Common myeloid progenitor, CD34-positive (primary cell): ENCODE measurements around the gene NAB1.

Experiments used
- CTCF ChIA-PET: fragments of 350-600 bp; sonication (Branson Sonifier 250); formaldehyde crosslinking; loops from one replicate; lab custom pipeline; 2021; ENCODE audit warnings: antibody characterized with exemption; lab: Charles Lee
- POLR2A ChIA-PET: fragments of 350-600 bp; sonication (Branson Sonifier 250); formaldehyde crosslinking; loops from one replicate; lab custom pipeline; 2021; ENCODE audit warnings: antibody characterized with exemption; lab: Charles Lee
- DNase-seq, 3 donors: peaks; one replicate each; pipeline versions ENCODE4 v3.0.0 to v3.0.0-alpha.2; 2013
- H3K27ac ChIP-seq, 2 experiments: 1 replicate in 1 of 2; 2 replicates in 1 of 2; pipeline ENCODE4 v1.7.0; 2013; ENCODE audit warnings: inconsistent platforms in 2 of 2, low read length in 2 of 2, mild to moderate bottlenecking in 2 of 2, low read depth in 1 of 2, moderate library complexity in 1 of 2; ENCODE audit not compliant: severe bottlenecking in 2 of 2, insufficient read depth in 1 of 2, poor library complexity in 1 of 2
- H3K27me3 ChIP-seq, 5 experiments: replicated peaks in 2 of 5; 1 replicate in 3 of 5; 2 replicates in 2 of 5; pipeline versions ENCODE4 v1.6.1 to v1.7.0; 2013; ENCODE audit warnings: low read length in 4 of 5, mild to moderate bottlenecking in 2 of 5, moderate library complexity in 2 of 5, inconsistent platforms in 1 of 5; ENCODE audit not compliant: insufficient read depth in 5 of 5, control insufficient read depth in 4 of 5
- H3K36me3 ChIP-seq, 4 experiments: 1 replicate in 2 of 4; 2 replicates in 2 of 4; pipeline versions ENCODE4 v1.6.1 to v1.7.0; 2013; ENCODE audit warnings: low read length in 3 of 4, control low read depth in 1 of 4, mild to moderate bottlenecking in 1 of 4; ENCODE audit not compliant: control insufficient read depth in 4 of 4, insufficient read depth in 4 of 4
- H3K4me1 ChIP-seq, 4 experiments: 1 replicate in 3 of 4; 2 replicates in 1 of 4; pipeline versions ENCODE4 v1.6.1 to v1.7.1; 2013; ENCODE audit warnings: low read length in 3 of 4, mild to moderate bottlenecking in 3 of 4, control low read depth in 1 of 4, inconsistent platforms in 1 of 4, moderate library complexity in 1 of 4; ENCODE audit not compliant: control insufficient read depth in 4 of 4, insufficient read depth in 4 of 4; ENCODE audit errors: control extremely low read depth in 1 of 4
- H3K4me3 ChIP-seq, 7 experiments: 1 replicate in 4 of 7; 2 replicates in 3 of 7; pipeline versions ENCODE4 v1.5.1 to v1.7.0; 2013; ENCODE audit warnings: mild to moderate bottlenecking in 7 of 7, low read length in 6 of 7, moderate library complexity in 6 of 7, inconsistent platforms in 2 of 7, low read depth in 2 of 7, control low read depth in 1 of 7; ENCODE audit not compliant: insufficient read depth in 4 of 7, control insufficient read depth in 1 of 7; ENCODE audit errors: extremely low read depth in 1 of 7
- H3K9me3 ChIP-seq, 5 experiments: 1 replicate in 4 of 5; 2 replicates in 1 of 5; pipeline versions ENCODE4 v1.6.1 to v1.7.1; 2013; ENCODE audit warnings: low read length in 4 of 5, mild to moderate bottlenecking in 2 of 5, inconsistent platforms in 1 of 5, low read depth in 1 of 5, moderate library complexity in 1 of 5; ENCODE audit not compliant: control insufficient read depth in 4 of 5, insufficient read depth in 2 of 5; ENCODE audit errors: control extremely low read depth in 1 of 5
- WGBS: methylation state at CpG from one replicate; pipeline ENCODE4 v1.1.5; 2013; ENCODE audit not compliant: insufficient coverage; 5-methylcytosine and 5-hydroxymethylcytosine counted together

Gene NAB1

GRCh38 chr2:190666895-190667294 is 18.0 kb downstream of the NAB1 start:
- DNase-seq: peak in 1 of 3 donors; percentile 23
- CTCF ChIA-PET: interaction anchor here (0.7 to 5.5 kb wide), 4 partner anchors 12 to 154 kb away, joined by 3 to 50 read pairs (median 8); no protein-coding TSS in a partner anchor
- Histone ChIP-seq H3K9me3 (peaks cover 0 to 3% (median 0%) of the 10 kb centered on the region in 5 experiments), H3K27ac (no peak overlapping the region), H3K36me3 (peaks cover 18 to 30% (median 25%) of the 10 kb centered on the region in 4 experiments), H3K4me3 (no peak overlapping the region), H3K4me1 (peaks cover 0 to 7% (median 4%) of the 10 kb centered on the region in 4 experiments), H3K27me3 (no peaks in the 10 kb centered on the region)
- POLR2A ChIA-PET: interaction anchor here (1.2 kb wide), 1 partner anchor 17 kb away, joined by 3 read pairs; no protein-coding TSS in a partner anchor
- 29% methylated on average over 1 of the region's 1 CpG for WGBS

GRCh38 chr2:190668892-190669291 is 20.0 kb downstream of the NAB1 start:
- Histone ChIP-seq H3K4me3 (no peak overlapping the region), H3K27me3 (no peaks in the 10 kb centered on the region), H3K4me1 (peaks cover 0 to 7% (median 2%) of the 10 kb centered on the region in 4 experiments), H3K27ac (no peak overlapping the region), H3K36me3 (peaks cover 20 to 49% (median 28%) of the 10 kb centered on the region in 4 experiments), H3K9me3 (peaks cover 0 to 3% (median 0%) of the 10 kb centered on the region in 5 experiments)
- no peak for DNase-seq
- CTCF ChIA-PET: no interaction called here
- POLR2A ChIA-PET: no interaction called here

GRCh38 chr2:190670182-190670946 is 21.5 kb downstream of the NAB1 start:
- ChIA-PET POLR2A (no interaction called here), CTCF (interaction anchor here (1.6 kb wide), 1 partner anchor 8 kb away, joined by 5 read pairs; no protein-coding TSS in a partner anchor)
- peaks cover 23 to 53% (median 36%) of the 10 kb centered on the region in 4 experiments for H3K36me3 ChIP-seq
- peaks cover 0 to 3% (median 0%) of the 10 kb centered on the region in 5 experiments for H3K9me3 ChIP-seq
- 83% methylated on average over 1 of the region's 10 CpGs for WGBS
- no peaks in the 10 kb centered on the region for H3K27me3 ChIP-seq
- no peak for DNase-seq
- no peak overlapping the region for H3K4me3 ChIP-seq
- H3K27ac ChIP-seq: no peak overlapping the region
- H3K4me1 ChIP-seq: peaks cover 0 to 7% (median 2%) of the 10 kb centered on the region in 4 experiments

- no peak for DNase-seq
- POLR2A ChIA-PET: no interaction called here
- Histone ChIP-seq H3K4me1 (peaks cover 5 to 23% (median 19%) of the 10 kb centered on the region in 4 experiments), H3K9me3 (no peaks in the 10 kb centered on the region), H3K36me3 (peaks cover 24 to 48% (median 33%) of the 10 kb centered on the region in 4 experiments), H3K4me3 (no peak overlapping the region), H3K27me3 (no peaks in the 10 kb centered on the region), H3K27ac (peak overlapping the region in 1 of 2 experiments; percentile 26)
- CTCF ChIA-PET: no interaction called here
- no CpG with 5 or more reads among the region's 1 CpG for WGBS
Observed at GRCh38 chr2:190674966-190675650, 26.2 kb downstream of the NAB1 start.

- no peaks in the 10 kb centered on the region for H3K27me3 ChIP-seq
- 93% methylated on average over 3 of the region's 4 CpGs for WGBS
- DNase-seq: no peak
- H3K4me3 ChIP-seq: no peak overlapping the region
- CTCF ChIA-PET: interaction anchor here (0.9 to 5.7 kb wide), 3 partner anchors 10 to 143 kb away, joined by 3 to 32 read pairs (median 5); no protein-coding TSS in a partner anchor
- POLR2A ChIA-PET: no interaction called here
- H3K36me3 ChIP-seq: peaks cover 10 to 32% (median 23%) of the 10 kb centered on the region in 4 experiments
- H3K27ac ChIP-seq: peak overlapping the region in 1 of 2 experiments; percentile 10
- H3K9me3 ChIP-seq: no peaks in the 10 kb centered on the region
- peaks cover 5 to 23% (median 19%) of the 10 kb centered on the region in 4 experiments for H3K4me1 ChIP-seq
Observed at GRCh38 chr2:190677255-190677654, 28.4 kb downstream of the NAB1 start.

GRCh38 chr2:190678444-190679162 is 29.7 kb downstream of the NAB1 start:
- Histone ChIP-seq H3K9me3 (no peaks in the 10 kb centered on the region), H3K4me3 (peak overlapping the region in 5 of 7 experiments; percentile 9 to 58 (median 33)), H3K27me3 (no peaks in the 10 kb centered on the region), H3K36me3 (peaks cover 7 to 28% (median 15%) of the 10 kb centered on the region in 4 experiments), H3K4me1 (peaks cover 5 to 23% (median 19%) of the 10 kb centered on the region in 4 experiments), H3K27ac (peak overlapping the region; percentile 36 to 62)
- ChIA-PET POLR2A (interaction anchor here (0.6 to 1.3 kb wide), 3 partner anchors 24 to 850 kb away, joined by 3 to 4 read pairs (median 3); no protein-coding TSS in a partner anchor), CTCF (interaction anchor here (0.8 to 5.7 kb wide), 8 partner anchors 9 to 324 kb away, joined by 3 to 32 read pairs (median 5); no protein-coding TSS in a partner anchor)
- WGBS: 36% methylated on average over 4 of the region's 6 CpGs
- peak; percentile 18 to 85 (median 82) for DNase-seq
